GM21447 (cell line): ENCODE data around the gene AICDA.

ENCODE experiments used
- ATAC-seq: cut with Tn5 transposase; IDR thresholded peaks from one replicate; pipeline ENCODE4 v1.9.1; 2021; ENCODE audit not compliant: unreplicated experiment

The AICDA gene

GRCh38 chr12:8556531-8557097 lies 56.0 kb downstream of the AICDA start:
- ATAC-seq = no peak

- no peak for ATAC-seq
Observed at GRCh38 chr12:8554451-8555195, 58.0 kb downstream of the AICDA start.

- no peak for ATAC-seq
Observed at GRCh38 chr12:8553088-8553627, 59.5 kb downstream of the AICDA start.
